Measurements from ENCODE around the gene TVP23C.

The TVP23C gene

DNA sequence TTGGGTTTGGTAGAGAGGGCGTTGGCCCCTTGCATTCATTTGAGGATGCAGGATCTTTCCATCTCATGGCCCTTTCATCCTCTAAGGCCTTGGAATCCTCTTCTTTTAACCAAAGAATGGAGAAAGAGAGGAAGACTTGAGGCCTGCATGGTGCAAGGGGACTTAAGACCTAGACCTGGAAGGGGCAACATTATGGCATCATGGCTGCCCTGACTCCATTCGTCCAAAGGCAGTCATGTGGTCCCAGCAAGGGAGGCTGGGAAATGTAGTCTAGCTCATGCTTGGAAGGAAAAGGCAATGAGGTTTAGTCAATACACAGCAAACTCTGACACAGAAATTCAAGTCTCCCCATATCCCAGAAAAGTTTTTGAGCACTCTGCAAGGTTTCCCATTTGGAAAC is 65.2 kb downstream of the TVP23C start:
- FAIRE-seq (no peak), DNase-seq (ENCODE audit: insufficient read length, low spot score) (no peak)

DNA sequence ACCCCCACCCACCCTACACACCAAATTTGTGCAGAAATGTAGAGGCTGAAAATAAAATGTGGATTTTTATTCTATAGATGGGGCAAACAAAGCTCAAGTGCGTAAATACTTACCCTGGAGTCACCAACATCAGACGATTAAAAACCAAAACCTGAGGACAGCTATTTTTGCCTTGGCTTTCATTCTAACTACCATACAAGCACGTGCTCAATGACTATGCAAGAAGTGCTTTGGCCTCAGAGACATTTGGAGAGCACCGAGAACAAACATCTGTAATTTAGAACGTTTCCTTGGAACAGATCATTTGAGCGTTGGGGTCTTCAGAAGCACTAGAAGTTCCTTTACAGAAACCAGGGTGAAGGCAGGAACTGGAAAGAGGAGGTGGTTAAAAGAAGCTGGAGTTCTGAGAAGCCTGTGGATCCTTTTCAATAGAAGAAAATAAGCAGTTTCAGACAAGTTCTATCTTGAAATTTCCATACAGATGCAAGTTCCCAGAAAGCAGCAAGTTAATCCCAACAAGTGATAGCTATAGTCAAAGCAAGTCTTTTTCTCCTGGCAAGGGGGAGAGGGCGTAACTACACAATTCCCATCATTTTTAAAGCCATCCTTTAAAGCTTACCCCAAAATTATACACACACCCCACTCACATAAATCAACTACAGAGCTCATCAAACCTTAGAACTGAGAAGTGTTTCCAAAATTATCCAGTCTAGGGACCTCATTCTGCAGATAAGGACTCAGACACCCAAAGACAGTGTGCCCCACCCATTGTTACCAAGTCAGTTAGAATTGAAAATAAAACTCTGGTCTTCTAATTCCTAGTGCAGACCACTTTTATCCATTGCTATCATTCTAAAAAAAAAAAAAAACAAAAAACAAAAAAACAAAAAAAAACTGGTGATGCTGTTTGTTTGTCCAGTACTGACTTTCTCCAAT is 66.3 kb downstream of the TVP23C start:
- DNase-seq (ENCODE audit: insufficient read length, low spot score): no peak

GRCh38 chr17:15494821-15495220 is 68.5 kb downstream of the TVP23C start:
- FAIRE-seq (no peak), DNase-seq (ENCODE audit: insufficient read length, low spot score) (no peak)

More for the DNA sequence above, 66.3 kb downstream of the TVP23C start:
- FAIRE-seq: no peak

DNA sequence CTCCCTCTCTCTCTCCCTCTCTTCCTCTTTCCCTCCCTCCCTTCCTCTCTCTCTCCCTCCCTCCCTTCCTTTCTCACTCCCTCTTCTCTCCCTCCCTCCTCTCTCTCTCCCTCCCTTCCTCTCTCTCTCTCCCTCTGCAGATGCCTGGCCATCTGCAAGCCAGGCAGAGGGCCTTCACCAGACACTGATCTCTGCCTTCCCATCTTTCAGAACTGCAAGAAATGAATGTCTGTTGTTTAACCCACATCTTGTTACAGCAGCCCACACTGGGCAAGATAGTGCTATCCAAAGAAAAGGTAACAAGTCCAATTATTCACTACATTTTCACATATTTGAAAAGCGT is 69.6 kb downstream of the TVP23C start:
- no peak for DNase-seq (ENCODE audit: insufficient read length, low spot score)
- FAIRE-seq: no peak

DNA sequence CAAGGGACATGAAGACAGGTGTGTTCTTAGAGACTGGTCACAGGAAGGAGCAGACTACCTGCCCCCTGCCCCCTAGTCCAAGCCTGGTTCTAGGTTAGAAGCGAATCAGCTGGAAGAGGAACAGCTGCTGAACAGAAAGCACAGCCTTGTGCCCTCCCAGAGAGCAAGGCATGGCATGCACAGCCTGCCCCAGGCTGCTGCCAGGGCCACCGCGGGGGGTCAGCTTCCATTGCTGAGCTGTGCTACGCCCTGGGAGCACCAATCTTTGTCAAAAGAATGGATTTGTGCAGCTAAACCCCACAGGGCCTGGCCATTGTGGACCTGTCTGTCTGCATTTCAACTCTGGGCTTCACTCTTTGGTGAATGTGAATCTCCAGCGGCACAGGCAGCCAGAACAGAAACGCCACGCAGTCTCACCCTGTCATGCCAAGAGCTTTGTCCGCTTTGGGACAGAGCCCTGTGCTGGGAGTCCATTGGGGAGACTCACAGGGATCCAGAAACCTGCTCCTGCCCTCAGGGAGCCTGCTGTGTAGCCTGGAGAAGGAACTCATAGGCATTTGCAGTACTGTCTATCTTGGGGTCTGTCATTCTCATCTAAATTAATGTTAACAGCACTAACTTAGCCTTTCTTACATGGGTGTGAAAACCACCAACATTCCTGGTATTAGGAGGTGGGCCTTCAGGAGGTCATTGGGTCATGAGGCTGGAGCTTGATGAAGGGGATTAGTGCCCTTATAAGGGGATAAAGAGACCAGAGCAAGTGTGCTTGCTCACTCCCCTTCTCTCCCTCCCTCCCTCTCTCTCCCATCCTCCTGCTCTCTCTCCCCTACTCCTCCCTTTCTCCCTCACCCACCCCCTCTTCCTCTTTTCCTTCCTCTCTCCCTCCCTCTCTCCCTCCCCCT is 70.2 kb downstream of the TVP23C start:
- FAIRE-seq (no peak), DNase-seq (ENCODE audit: insufficient read length, low spot score) (no peak)

DNA sequence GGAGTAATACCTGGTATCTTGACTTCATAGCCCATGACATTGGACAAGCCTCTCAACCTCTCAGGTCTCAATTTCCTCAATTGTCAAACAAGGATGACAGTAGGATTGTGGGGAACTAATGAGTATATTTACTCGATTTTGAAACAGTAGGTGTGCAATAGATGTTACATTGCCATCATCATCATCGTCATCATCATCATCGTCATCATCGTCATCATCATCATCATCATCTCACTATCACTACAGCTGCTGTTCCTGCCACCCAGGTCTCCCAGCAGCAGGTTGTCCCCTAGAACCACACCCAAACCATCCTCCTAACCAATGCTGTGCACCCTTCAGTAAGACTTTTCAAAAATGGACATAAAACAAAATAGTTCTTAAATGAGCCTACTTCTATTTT is 71.1 kb downstream of the TVP23C start:
- DNase-seq (ENCODE audit: insufficient read length, low spot score): no peak
- FAIRE-seq: no peak

DNA sequence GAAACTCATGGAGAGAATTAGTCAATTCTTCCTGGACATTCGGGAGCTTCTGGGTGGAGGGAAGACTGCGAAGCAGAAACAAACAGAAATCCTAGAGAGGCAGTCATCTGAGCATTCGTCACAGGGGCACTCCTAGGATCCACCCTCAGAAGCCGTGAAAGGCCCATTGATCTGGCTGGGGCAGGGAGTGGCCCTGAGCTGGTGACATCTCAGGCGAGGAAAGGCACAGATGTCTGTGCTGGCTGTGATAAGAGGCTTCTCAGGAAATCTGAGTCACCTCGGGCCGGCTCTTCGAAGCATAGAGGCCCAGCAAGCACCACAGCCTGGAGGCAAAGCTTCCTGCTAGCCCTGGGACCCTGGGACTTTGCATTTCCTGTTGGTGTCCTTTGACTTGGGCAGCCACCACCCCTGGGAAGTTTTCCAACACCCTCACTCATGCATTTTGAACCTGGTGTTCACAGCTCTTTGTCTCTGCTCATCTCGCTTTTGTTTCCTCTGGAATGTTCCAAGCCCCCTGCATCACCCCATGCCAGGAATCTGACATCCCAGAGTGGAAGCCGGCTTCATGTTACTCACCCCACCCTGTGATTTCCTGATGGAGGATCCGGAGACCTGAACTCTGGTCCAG is 72.5 kb downstream of the TVP23C start:
- FAIRE-seq (no peak), DNase-seq (ENCODE audit: insufficient read length, low spot score) (no peak)

GRCh38 chr17:15488557-15488956 is 74.7 kb downstream of the TVP23C start:
- no peak for DNase-seq (ENCODE audit: insufficient read length, low spot score)
- FAIRE-seq: no peak

GRCh38 chr17:15485045-15485444 is 78.2 kb downstream of the TVP23C start:
- FAIRE-seq (no peak), DNase-seq (ENCODE audit: insufficient read length, low spot score) (no peak)

DNA sequence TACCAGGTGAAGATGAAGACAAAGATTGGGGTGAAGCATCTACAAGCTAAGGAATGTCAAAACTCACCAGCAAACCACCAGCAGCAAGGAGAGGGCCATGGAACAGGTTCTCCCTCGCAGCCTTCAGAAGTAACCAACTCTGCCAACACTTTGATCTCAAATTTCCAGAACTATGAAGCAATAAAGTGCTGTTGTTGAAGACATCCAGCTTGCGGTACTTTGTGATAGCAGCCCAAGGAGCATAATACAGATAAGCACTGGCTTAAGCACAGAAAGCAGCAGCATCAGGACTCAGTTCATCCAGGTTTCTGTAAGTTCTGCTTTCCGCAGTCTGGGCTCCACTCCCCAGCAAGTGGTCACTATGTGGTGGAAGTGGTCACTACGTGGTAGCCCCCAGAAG is 79.9 kb downstream of the TVP23C start:
- FAIRE-seq: no peak

DNA sequence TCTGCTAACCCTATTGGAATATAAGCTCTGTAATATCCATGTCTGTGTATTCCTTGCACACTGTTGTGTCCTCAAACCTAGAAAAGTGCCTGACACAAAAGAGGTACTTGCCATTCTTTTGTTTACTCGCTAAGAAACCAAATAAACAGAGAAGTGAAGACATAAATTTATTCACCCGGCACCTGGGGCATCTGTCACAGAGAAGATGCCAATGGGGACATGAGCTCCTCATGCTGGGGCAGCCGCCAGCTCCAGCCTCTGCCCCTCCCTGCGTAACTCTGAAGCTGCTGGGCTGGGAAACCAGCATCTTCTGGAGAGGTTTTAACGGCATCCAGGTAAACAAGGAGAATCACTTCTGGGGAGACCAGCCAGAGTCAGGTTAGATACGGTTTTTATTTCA is 80.8 kb downstream of the TVP23C start:
- DNase-seq (ENCODE audit: insufficient read length, low spot score): no peak
- FAIRE-seq: no peak

More for the DNA sequence above, 79.9 kb downstream of the TVP23C start:
- DNase-seq (ENCODE audit: insufficient read length, low spot score): no peak

- FAIRE-seq (no peak), DNase-seq (ENCODE audit: insufficient read length, low spot score) (no peak)
Measured at GRCh38 chr17:15481481-15481880, 81.8 kb downstream of the TVP23C start.

GRCh38 chr17:15480204-15480603 is 83.1 kb downstream of the TVP23C start:
- FAIRE-seq: no peak
- DNase-seq (ENCODE audit: insufficient read length, low spot score): no peak

GRCh38 chr17:15479703-15480102 is 83.6 kb downstream of the TVP23C start:
- DNase-seq (ENCODE audit: insufficient read length, low spot score): no peak
- no peak for FAIRE-seq

GRCh38 chr17:15478845-15479244 is 84.4 kb downstream of the TVP23C start:
- no peak for FAIRE-seq

DNA sequence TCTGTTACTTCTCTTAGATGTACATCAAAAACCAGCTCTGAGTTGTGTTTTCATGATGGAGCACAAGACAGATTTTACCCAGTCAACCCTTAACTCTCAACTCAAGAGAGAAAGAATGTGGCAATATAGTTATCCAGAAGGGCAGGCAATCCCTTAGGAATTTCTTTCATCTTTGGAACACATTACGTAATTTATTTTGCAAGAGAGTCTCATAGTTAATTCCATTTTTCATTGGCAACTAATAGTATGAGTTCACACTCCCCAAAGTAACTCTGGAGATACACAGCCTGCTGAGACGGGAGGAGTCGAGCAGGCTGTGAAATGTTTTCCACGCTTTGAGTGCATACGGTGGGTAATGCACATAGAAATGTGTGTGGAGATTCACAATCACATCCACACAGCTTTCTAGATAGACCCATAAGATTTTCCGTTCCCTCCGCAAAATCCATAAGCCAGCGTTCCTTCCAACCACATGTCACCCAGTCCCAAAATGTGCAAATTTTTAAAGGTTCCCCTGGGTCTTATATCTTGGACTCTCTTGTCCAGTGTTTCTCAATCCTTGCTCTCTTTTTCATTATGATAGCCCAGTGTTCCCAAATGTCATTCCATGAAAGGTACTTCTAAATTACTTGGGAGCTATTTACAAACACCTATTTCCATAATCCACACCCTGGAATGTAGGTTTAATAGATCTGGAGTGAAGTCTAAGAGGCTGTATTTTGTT is 87.5 kb downstream of the TVP23C start:
- DNase-seq (ENCODE audit: insufficient read length, low spot score) (no peak), FAIRE-seq (no peak)

More at GRCh38 chr17:15478845-15479244, 84.4 kb downstream of the TVP23C start:
- DNase-seq (ENCODE audit: insufficient read length, low spot score): no peak

- no peak for DNase-seq (ENCODE audit: insufficient read length, low spot score)
- FAIRE-seq: no peak
Measured at GRCh38 chr17:15472891-15473290, 90.4 kb downstream of the TVP23C start.

DNA sequence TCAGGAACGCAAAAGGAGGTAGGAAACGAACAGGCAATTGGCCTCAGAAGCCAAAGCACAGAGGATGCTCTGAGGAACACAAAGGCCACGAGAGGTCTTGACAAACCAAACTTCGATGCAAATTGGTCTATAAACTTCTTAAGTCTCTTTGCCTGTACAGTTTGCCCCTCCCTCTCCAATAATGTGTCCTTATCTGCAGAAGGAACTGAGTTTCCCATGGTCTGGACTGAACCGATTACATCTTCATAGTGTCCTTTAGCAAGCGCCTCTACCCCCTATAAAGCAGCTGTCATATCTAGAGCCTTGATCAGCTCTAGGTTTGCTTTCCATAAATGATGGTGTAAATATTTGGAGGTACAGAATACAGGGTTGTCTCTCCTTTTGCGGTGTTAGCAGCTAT is 92.7 kb downstream of the TVP23C start:
- DNase-seq (ENCODE audit: insufficient read length, low spot score) (no peak), FAIRE-seq (no peak)

DNA sequence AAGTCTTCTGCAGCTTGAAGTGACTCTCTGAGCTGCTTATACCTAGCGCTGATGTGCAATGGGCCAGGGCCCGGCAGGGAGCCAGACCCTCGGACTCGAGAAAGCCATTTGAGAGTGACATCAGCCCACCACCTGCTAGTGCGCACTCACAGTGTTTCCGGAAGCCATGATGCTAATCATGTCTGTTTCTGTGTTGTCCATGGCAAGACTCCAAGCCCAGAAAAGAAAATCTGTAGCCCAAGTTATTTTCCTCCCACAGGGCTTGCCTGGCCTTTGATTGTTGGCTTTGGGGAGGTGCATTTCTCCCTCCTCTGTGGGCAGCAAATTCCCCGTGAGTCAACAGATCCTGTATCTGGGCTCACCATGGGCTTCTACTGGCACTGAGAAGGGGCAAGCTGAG is 94.0 kb downstream of the TVP23C start:
- FAIRE-seq (no peak), DNase-seq (ENCODE audit: insufficient read length, low spot score) (no peak)

GRCh38 chr17:15468126-15468525 is 95.2 kb downstream of the TVP23C start:
- DNase-seq (ENCODE audit: insufficient read length, low spot score): no peak
- FAIRE-seq: no peak

- FAIRE-seq: no peak
- no peak for DNase-seq (ENCODE audit: insufficient read length, low spot score)
Measured at GRCh38 chr17:15467592-15467991, 95.7 kb downstream of the TVP23C start, which contains the start of gene CDRT4. CDRT4 (minus strand) TSS chr17:15467621; CDS start chr17:15440238, 27,383 bp downstream.
